Measurements from ENCODE around the gene DDX3X. TPM values are rescaled to one million over a fixed set of nuclear protein-coding genes. Genes with fewer than 3 reads are reported as not detected.
A peak's percentile ranks its signal among the peaks of the same experiment; 100 is the strongest.
"Not testable (repeated sequence)": the region's sequence is repeated elsewhere in the genome, so short reads cannot be mapped to it uniquely, and the experiment has no call there.

The DDX3X gene
- total RNA-seq, 2 experiments from 2014 or later, result 118 to 207 TPM

- DNase-seq (peak; percentile 73), ATAC-seq (peak; percentile 95)
- Mint-ChIP-seq H3K4me3 (no peak overlapping the region), H3K27me3 (no peaks in the 10 kb centered on the region), H3K36me3 (ENCODE audit: low read depth) (no peaks in the 10 kb centered on the region), H3K27ac (peak overlapping the region; percentile 71), H3K4me1 (peaks cover 12% of the 10 kb centered on the region), H3K9me3 (ENCODE audit: low read depth) (no peaks in the 10 kb centered on the region)
- intact Hi-C loops (cut with DNase I, micrococcal nuclease), result no loop called here
- POLR2A ChIA-PET, result interaction anchor here (0.7 kb wide), 1 partner anchor 49 kb away, joined by 9 read pairs; no protein-coding TSS in a partner anchor
- CTCF ChIA-PET, result interaction anchor here (0.7 kb wide), 1 partner anchor 45 kb away, joined by 3 read pairs; no protein-coding TSS in a partner anchor
Observed at GRCh38 chrX:41377624-41378023, 43.7 kb downstream of the DDX3X start.

DNA sequence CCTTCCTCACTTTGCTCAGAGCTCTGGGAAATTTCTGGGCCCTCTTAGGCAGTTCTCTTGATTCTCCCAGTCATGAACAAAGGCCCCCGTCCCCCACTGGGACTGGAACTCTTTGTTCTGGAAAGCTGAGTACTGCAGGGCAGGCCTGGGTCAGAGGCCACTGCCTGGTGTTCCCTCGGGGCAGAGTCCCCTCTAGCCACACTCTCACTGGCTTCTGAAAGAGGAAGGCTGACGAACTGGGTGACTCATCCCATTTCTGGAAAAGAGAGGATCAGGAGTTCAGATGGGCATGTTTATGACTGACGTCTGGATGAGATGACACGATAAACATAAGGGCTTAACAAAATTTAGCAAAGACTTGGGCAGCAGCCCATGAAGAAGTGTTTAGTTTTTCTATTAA is 47.7 kb downstream of the DDX3X start:
- DNase-seq (no peak), ATAC-seq (no peak)
- ChIA-PET POLR2A (no interaction called here), CTCF (no interaction called here)
- Mint-ChIP-seq H3K4me3 (no peak overlapping the region), H3K9me3 (ENCODE audit: low read depth) (no peaks in the 10 kb centered on the region), H3K27ac (peak overlapping the region; percentile 13), H3K36me3 (ENCODE audit: low read depth) (no peaks in the 10 kb centered on the region), H3K4me1 (peaks cover 36% of the 10 kb centered on the region), H3K27me3 (no peaks in the 10 kb centered on the region)
- intact Hi-C loops (cut with DNase I, micrococcal nuclease), result loop anchor here (2.0 kb wide), 2 partner anchors 49 to 61 kb away; no protein-coding TSS in a partner anchor

GRCh38 chrX:41382714-41383645 is 49.0 kb downstream of the DDX3X start:
- ChIA-PET CTCF (interaction anchor here (0.6 kb wide), 2 partner anchors 77 to 1191 kb away, joined by 3 read pairs; no protein-coding TSS in a partner anchor), POLR2A (interaction anchor here (0.5 to 1.3 kb wide), 6 partner anchors 32 to 297 kb away, joined by 3 to 9 read pairs (median 5); no protein-coding TSS in a partner anchor)
- intact Hi-C loops (cut with DNase I, micrococcal nuclease), result loop anchor here (2.0 kb wide), 2 partner anchors 50 to 60 kb away; no protein-coding TSS in a partner anchor
- H3K4me3 Mint-ChIP-seq, result peak overlapping the region; percentile 59
- H3K4me1 Mint-ChIP-seq, result peaks cover 34% of the 10 kb centered on the region
- no peaks in the 10 kb centered on the region for H3K36me3 Mint-ChIP-seq (ENCODE audit: low read depth)
- peak; percentile 40 for DNase-seq
- peak; percentile 68 for ATAC-seq
- H3K27me3 Mint-ChIP-seq, result no peaks in the 10 kb centered on the region
- H3K27ac Mint-ChIP-seq, result peak overlapping the region; percentile 95
- no peaks in the 10 kb centered on the region for H3K9me3 Mint-ChIP-seq (ENCODE audit: low read depth)

GRCh38 chrX:41384051-41384705 is 50.2 kb downstream of the DDX3X start:
- ATAC-seq (peak; percentile 71), DNase-seq (peak; percentile 81)
- no peaks in the 10 kb centered on the region for H3K9me3 Mint-ChIP-seq (ENCODE audit: low read depth)
- peaks cover 33% of the 10 kb centered on the region for H3K4me1 Mint-ChIP-seq
- no peaks in the 10 kb centered on the region for H3K36me3 Mint-ChIP-seq (ENCODE audit: low read depth)
- peak overlapping the region; percentile 95 for H3K27ac Mint-ChIP-seq
- intact Hi-C loops (cut with DNase I, micrococcal nuclease), result no loop called here
- H3K27me3 Mint-ChIP-seq, result no peaks in the 10 kb centered on the region
- ChIA-PET POLR2A (interaction anchor here (0.6 kb wide), 1 partner anchor 298 kb away, joined by 4 read pairs; no protein-coding TSS in a partner anchor), CTCF (no interaction called here)
- no peak overlapping the region for H3K4me3 Mint-ChIP-seq

- no peak overlapping the region for H3K4me3 Mint-ChIP-seq
- peaks cover 33% of the 10 kb centered on the region for H3K4me1 Mint-ChIP-seq
- intact Hi-C loops (cut with DNase I, micrococcal nuclease), result loop anchor here (1.0 to 5.0 kb wide), 2 partner anchors 34 to 56 kb away; no protein-coding TSS in a partner anchor
- ATAC-seq (peak; percentile 54), DNase-seq (peak; percentile 53)
- POLR2A ChIA-PET, result interaction anchor here (1.0 kb wide), 1 partner anchor 51 kb away, joined by 7 read pairs; no protein-coding TSS in a partner anchor
- no peaks in the 10 kb centered on the region for H3K27me3 Mint-ChIP-seq
- H3K36me3 Mint-ChIP-seq (ENCODE audit: low read depth), result no peaks in the 10 kb centered on the region
- no peaks in the 10 kb centered on the region for H3K9me3 Mint-ChIP-seq (ENCODE audit: low read depth)
- H3K27ac Mint-ChIP-seq, result peak overlapping the region; percentile 63
- CTCF ChIA-PET, result no interaction called here
Observed at GRCh38 chrX:41386222-41386990, 52.4 kb downstream of the DDX3X start.

- ATAC-seq (no peak), DNase-seq (no peak)
- intact Hi-C loops (cut with DNase I, micrococcal nuclease), result loop anchor here in 1 of 2 experiments (5.0 kb wide), 1 partner anchor 36 kb away; no protein-coding TSS in a partner anchor
- H3K4me3 Mint-ChIP-seq, result no peak overlapping the region
- ChIA-PET CTCF (interaction anchor here (0.6 kb wide), 1 partner anchor 48 kb away, joined by 3 read pairs; no protein-coding TSS in a partner anchor), POLR2A (no interaction called here)
- H3K27me3 Mint-ChIP-seq, result no peaks in the 10 kb centered on the region
- no peak overlapping the region for H3K27ac Mint-ChIP-seq
- H3K9me3 Mint-ChIP-seq (ENCODE audit: low read depth), result no peaks in the 10 kb centered on the region
- peaks cover 18% of the 10 kb centered on the region for H3K4me1 Mint-ChIP-seq
- H3K36me3 Mint-ChIP-seq (ENCODE audit: low read depth), result no peaks in the 10 kb centered on the region
Observed at GRCh38 chrX:41388543-41388942, 54.6 kb downstream of the DDX3X start.

- H3K4me3 Mint-ChIP-seq, result no peak overlapping the region
- CTCF ChIA-PET, result no interaction called here
- POLR2A ChIA-PET, result no interaction called here
- DNase-seq (no peak), ATAC-seq (no peak)
- H3K9me3 Mint-ChIP-seq (ENCODE audit: low read depth), result no peaks in the 10 kb centered on the region
- H3K4me1 Mint-ChIP-seq, result peaks cover 12% of the 10 kb centered on the region
- H3K27ac Mint-ChIP-seq, result no peak overlapping the region
- no peaks in the 10 kb centered on the region for H3K27me3 Mint-ChIP-seq
- no peaks in the 10 kb centered on the region for H3K36me3 Mint-ChIP-seq (ENCODE audit: low read depth)
- intact Hi-C loops (cut with DNase I, micrococcal nuclease), result loop anchor here in 1 of 2 experiments (5.0 kb wide), 1 partner anchor 37 kb away; no protein-coding TSS in a partner anchor
Observed at GRCh38 chrX:41389311-41389888, 55.4 kb downstream of the DDX3X start.

DNA sequence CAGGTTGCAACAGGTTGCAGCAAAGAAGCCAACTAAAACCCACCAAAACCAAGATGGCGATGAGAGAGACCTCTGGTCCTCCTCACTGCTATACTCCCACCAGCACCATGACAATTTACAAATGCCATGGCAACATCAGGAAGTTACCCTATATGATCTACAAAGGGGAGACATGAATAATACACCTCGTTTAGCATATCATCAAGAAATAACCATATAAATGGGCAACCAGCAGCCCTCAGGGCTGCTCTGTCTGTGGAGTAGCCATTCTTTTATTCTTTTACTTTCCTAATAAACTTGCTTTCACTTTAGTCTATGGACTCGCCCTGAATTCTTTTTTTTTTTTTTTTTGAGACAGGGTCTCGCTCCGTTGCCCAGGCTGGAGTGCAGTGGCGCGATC is 56.6 kb downstream of the DDX3X start:
- H3K36me3 Mint-ChIP-seq (ENCODE audit: low read depth); H3K27ac Mint-ChIP-seq; DNase-seq; H3K27me3 Mint-ChIP-seq; H3K4me1 Mint-ChIP-seq; POLR2A ChIA-PET; H3K9me3 Mint-ChIP-seq (ENCODE audit: low read depth); intact Hi-C loops (cut with DNase I, micrococcal nuclease); H3K4me3 Mint-ChIP-seq; CTCF ChIA-PET; ATAC-seq: not testable (repeated sequence)

DNA sequence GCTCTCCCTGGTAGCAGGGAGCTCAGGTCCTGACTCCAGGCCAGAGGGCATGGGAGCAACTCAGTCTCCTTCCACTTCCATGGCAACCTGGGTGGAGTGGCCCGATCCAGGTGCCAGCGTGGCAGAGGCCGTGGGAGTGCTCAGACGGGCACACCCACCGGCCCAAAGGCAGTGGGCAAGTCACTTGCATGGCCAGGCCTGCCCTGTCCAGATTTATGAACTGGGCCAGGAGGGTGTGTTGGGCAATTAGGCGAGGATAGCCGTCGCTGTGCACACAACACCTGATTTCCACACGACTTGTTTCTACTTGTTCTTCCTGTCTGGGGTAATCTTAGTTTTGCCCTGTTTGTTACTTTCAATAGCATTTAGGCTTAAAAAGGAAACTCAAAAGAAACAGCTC is 57.6 kb downstream of the DDX3X start:
- no peak for ATAC-seq
- POLR2A ChIA-PET, result no interaction called here
- H3K27me3 Mint-ChIP-seq, result no peaks in the 10 kb centered on the region

GRCh38 chrX:41394293-41394692 is 60.3 kb downstream of the DDX3X start:
- POLR2A ChIA-PET, result no interaction called here
- DNase-seq, result no peak
- no peaks in the 10 kb centered on the region for H3K9me3 Mint-ChIP-seq (ENCODE audit: low read depth)
- no peak overlapping the region for H3K4me3 Mint-ChIP-seq
- no peaks in the 10 kb centered on the region for H3K27me3 Mint-ChIP-seq
- H3K4me1 Mint-ChIP-seq, result no peaks in the 10 kb centered on the region
- H3K36me3 Mint-ChIP-seq (ENCODE audit: low read depth), result no peaks in the 10 kb centered on the region
- intact Hi-C loops (cut with DNase I, micrococcal nuclease), result no loop called here
- CTCF ChIA-PET, result no interaction called here
- no peak overlapping the region for H3K27ac Mint-ChIP-seq
- ATAC-seq, result no peak

More for the DNA sequence above, 57.6 kb downstream of the DDX3X start:
- no peaks in the 10 kb centered on the region for H3K36me3 Mint-ChIP-seq (ENCODE audit: low read depth)
- CTCF ChIA-PET, result no interaction called here
- H3K4me3 Mint-ChIP-seq, result no peak overlapping the region
- no peak overlapping the region for H3K27ac Mint-ChIP-seq
- DNase-seq, result no peak
- no peaks in the 10 kb centered on the region for H3K9me3 Mint-ChIP-seq (ENCODE audit: low read depth)
- intact Hi-C loops (cut with DNase I, micrococcal nuclease), result no loop called here
- H3K4me1 Mint-ChIP-seq, result peaks cover 4% of the 10 kb centered on the region

DNA sequence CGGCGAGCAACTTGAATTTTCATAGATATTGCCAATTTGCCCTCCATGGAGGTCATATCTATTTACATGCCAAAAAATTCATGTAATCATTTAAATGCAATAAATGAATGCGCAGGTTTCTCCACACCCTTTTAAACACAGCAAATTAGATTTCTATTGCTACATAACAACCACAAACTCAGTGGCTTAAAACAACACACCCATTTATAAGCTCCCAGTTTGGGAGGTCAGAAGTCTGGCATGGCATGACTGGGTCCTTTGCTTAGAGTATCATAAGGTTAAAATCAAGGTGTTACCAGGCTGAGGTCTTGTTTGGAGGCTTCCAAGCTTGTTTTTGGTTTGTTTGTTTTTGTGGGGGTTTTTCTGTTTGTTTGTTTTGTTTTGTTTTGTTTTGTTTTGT is 63.3 kb downstream of the DDX3X start:
- H3K27me3 Mint-ChIP-seq, result no peaks in the 10 kb centered on the region
- H3K9me3 Mint-ChIP-seq (ENCODE audit: low read depth), result no peaks in the 10 kb centered on the region
- DNase-seq (no peak), ATAC-seq (no peak)
- no peak overlapping the region for H3K27ac Mint-ChIP-seq
- ChIA-PET POLR2A (no interaction called here), CTCF (no interaction called here)
- no peak overlapping the region for H3K4me3 Mint-ChIP-seq
- intact Hi-C loops (cut with DNase I, micrococcal nuclease), result no loop called here
- H3K36me3 Mint-ChIP-seq (ENCODE audit: low read depth), result no peaks in the 10 kb centered on the region
- no peaks in the 10 kb centered on the region for H3K4me1 Mint-ChIP-seq

Data from activated CD4-positive, alpha-beta T cell treated with anti-CD3 and anti-CD28 coated beads for 36 hours (primary cell).